HG03565 (cell line): Measurements from ENCODE around the gene NKX2-4.

Source experiments
- ATAC-seq: cut with Tn5 transposase; IDR thresholded peaks from one replicate; pipeline ENCODE4 v1.9.1; 2021; ENCODE audit warnings: mild to moderate bottlenecking, moderate library complexity; ENCODE audit not compliant: unreplicated experiment

Gene NKX2-4

GRCh38 chr20:21364413-21364812, 32.9 kb downstream of the NKX2-4 start:
- ATAC-seq, result no peak

DNA sequence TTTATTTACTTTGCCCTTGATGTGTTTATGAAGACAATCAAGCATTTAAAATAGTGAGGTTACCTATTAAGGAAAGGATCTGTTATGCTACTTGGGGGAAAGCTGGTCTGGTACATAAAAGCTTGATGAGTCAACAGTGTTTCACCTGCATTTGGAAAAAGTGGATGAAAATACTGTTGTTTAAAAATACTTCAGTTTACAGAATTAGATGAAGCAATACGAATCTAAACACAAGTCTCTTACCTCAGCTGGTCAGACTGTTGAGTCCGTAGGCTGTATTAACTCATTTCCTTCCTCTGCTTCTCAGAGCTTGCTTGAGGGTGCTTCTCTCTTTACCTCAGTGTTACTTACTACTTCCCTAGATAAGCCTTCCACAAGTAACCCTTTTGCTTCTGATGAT, 36.1 kb downstream of the NKX2-4 start:
- ATAC-seq, result no peak

DNA sequence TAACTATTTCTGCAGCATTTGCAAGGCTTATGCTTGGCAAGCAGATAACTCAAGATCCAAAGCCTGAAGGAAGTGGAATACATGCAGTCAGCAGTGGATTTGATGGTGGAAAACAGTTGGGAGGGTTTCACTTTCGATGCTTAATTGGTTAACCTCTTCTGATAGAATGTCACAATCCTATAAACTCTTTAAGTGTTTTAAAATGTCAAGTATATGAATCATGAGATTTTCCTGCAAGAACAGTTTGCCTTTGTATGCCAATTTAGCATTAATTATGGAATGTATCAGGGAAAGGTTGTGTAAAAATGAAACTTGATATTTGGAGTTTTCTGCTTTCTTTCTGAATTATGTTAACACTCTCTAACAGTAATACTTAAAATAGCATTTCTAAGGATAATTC, 36.6 kb downstream of the NKX2-4 start:
- no peak for ATAC-seq

DNA sequence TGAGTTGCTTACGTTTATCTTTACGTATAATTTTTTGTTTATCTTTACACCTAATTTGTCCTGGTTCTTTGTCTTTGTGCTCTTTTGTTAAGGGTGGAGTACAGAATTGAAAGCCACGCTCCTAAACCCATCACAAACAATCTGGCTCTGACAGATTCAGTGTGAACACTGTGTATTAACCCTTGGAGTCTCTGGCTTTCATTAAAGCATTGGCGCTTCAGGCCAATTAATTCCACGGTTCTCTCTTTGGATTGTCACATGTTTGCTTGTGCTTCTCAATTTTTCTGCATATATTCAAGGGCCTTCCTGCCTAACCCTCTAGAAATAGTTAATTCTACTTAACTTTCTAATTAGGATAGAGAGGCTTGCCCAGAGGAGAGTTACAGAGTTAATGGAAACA, 38.6 kb downstream of the NKX2-4 start:
- no peak for ATAC-seq

DNA sequence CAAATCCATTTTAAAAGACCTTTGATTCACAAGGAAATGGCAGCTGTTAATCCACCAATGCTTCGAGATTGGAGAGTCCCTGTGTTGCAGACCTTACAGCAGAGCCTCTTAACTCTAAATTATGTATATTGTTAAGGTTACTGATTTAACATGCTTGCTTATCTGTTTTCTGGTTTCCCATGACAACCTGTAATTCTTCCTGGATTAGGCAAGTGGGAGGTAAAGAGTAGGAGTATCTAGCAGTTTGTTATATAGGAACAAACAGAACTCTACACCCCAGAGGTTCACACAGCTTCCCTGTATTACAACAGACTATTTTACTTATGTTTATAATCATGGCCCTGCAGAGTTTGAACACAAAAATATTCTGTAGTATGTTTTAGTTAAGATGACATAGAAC, 39.5 kb downstream of the NKX2-4 start:
- no peak for ATAC-seq

DNA sequence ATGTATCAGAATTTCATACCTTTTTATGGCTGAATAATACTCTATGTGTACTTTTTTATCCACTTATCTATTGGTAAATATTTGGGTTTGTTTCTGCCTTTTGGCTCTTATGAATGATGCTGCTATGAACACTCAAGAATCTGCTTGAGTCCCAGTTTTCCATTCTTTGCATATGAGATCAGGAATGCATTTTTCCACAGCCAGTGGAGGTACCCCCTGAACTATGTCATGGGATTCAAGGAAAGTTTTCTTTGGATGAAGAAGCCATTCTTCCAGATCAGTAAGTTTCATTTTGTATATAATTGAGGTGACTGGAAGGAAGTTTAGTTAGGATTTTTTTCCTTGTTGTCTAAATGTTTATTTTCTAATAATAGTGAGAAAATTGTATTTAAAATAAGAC, 40.9 kb downstream of the NKX2-4 start:
- no peak for ATAC-seq

GRCh38 chr20:21355981-21356380, 41.3 kb downstream of the NKX2-4 start:
- ATAC-seq, result no peak

DNA sequence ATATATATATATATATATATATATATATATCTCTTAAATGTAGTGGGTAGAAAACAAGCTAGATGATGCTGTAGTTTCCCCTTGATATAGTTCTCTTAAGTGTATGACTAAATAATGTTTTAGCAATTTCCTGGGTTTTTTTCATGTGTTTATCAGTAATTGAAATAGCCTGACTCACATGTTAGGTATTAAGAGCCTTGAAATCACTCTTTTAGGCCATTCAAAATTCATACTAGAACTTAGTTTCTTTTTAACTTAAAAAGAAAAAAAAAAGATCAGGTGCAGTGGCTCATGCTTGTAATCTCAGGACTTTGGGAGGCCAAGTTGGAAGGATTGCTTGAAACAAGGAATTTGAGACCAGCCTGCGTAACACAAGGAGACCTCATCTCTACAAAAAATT, 44.1 kb downstream of the NKX2-4 start:
- ATAC-seq, result no peak

GRCh38 chr20:21352703-21353102, 44.6 kb downstream of the NKX2-4 start:
- no peak for ATAC-seq
